ENCODE results near the gene ZDHHC14. TPM values are rescaled to one million over a fixed set of nuclear protein-coding genes. Genes with fewer than 3 reads are reported as not detected.
"Not testable (repeated sequence)": the region's sequence is repeated elsewhere in the genome, so short reads cannot be mapped to it uniquely, and the experiment has no call there.

The ZDHHC14 gene
- total RNA-seq, 1 experiment from 2014 or later, result 3.8 TPM

GRCh38 chr6:157679605-157680580 lies 298.9 kb downstream of the ZDHHC14 start:
- no peak for DNase-seq (ENCODE audit: low spot score)
- in situ Hi-C loops (cut with HindIII; ENCODE audit: low sequenced_read_pairs), result no loop called here

- in situ Hi-C loops (cut with HindIII; ENCODE audit: low sequenced_read_pairs), result no loop called here
Measured at GRCh38 chr6:157681041-157681650, 300.2 kb downstream of the ZDHHC14 start.

DNA sequence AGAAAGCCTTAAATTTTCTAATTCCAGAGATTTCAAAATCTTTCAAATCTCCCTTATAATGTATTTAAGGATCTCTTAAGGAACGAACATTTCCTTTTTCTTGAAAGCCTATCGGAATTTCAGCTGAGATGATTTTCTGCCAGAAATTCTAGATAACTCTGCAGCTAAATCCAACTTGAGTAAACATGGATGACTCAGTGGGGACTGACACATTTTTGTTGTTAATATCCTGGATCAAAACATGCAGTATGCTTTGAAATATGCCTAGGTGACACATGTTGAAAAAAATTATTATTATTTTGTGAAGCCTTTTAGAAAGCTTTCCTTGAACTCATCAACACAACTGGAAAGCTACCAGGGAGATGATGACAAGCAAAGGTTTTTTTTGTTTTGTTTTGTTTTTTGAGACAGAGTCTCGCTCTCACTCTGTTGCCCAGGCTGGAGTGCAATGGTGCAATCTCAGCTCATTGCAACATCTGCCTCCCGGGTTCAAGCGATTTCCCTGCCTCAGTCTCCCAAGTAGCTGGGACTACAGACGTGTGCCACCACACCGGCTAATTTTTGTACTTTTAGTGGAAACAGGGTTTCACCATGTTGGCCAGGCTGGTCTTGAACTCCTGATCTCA lies 302.0 kb downstream of the ZDHHC14 start:
- no peak for DNase-seq (ENCODE audit: low spot score)
- in situ Hi-C loops (cut with HindIII; ENCODE audit: low sequenced_read_pairs), result no loop called here

More at GRCh38 chr6:157681041-157681650, 300.2 kb downstream of the ZDHHC14 start:
- DNase-seq (ENCODE audit: low spot score), result no peak

DNA sequence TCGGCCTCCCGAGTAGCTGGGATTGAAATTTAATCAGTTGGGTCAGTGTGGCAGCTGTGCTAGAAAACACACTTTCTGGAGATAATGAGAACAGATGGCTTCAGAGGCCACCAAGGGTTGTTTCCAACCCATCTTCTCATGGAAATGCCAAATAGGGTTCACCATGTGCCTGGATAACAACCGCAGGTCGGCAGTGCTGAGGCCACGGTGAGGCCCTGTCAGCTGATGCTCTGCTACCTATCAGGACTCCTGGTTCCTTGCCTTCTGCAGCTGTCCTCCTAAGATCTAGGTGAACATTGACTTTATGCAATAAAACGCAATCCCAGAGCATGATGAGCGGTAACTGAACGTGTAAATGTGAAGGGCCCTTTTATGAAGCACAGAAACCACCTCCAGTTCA lies 302.7 kb downstream of the ZDHHC14 start:
- in situ Hi-C loops (cut with HindIII; ENCODE audit: low sequenced_read_pairs), result no loop called here
- no peak for DNase-seq (ENCODE audit: low spot score)

- no peak for DNase-seq (ENCODE audit: low spot score)
- in situ Hi-C loops (cut with HindIII; ENCODE audit: low sequenced_read_pairs), result no loop called here
Measured at GRCh38 chr6:157684620-157685299, 303.8 kb downstream of the ZDHHC14 start.

GRCh38 chr6:157685596-157686280 lies 304.7 kb downstream of the ZDHHC14 start:
- in situ Hi-C loops (cut with HindIII; ENCODE audit: low sequenced_read_pairs), result no loop called here

DNA sequence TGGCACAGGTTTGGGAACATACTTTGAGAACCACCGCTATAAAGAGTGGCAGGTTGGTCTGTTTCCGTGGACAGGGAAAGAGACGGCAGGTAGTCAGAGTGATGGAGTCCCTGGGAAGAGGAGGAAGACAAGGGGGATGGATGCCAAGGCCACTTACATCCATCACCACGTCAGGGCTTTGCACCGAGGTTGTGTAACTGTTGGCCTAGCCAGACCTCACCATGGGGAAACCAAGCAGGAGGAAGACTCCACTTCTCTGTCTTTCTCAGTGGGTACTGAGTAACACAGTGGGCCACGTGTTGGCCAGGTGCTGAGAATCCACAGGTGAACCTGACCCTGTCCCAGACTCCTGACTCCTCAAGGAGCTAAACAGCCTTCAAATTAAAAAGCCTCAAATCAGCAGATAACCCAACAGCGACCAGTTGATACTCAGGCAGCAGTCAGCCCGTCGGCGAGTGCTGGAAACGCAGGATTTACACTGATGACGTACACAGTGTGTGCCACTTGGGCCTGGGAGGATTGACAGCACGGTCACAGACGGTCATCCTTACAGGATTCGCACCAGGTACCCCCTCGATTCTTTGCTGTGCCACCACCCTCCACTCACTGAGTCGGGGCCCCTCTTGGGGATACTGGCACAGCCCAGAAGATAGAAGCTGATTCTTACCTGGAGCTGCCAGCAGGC lies 307.4 kb downstream of the ZDHHC14 start:
- DNase-seq (ENCODE audit: low spot score), result no peak
- in situ Hi-C loops (cut with HindIII; ENCODE audit: low sequenced_read_pairs), result no loop called here

More at GRCh38 chr6:157685596-157686280, 304.7 kb downstream of the ZDHHC14 start:
- no peak for DNase-seq (ENCODE audit: low spot score)

DNA sequence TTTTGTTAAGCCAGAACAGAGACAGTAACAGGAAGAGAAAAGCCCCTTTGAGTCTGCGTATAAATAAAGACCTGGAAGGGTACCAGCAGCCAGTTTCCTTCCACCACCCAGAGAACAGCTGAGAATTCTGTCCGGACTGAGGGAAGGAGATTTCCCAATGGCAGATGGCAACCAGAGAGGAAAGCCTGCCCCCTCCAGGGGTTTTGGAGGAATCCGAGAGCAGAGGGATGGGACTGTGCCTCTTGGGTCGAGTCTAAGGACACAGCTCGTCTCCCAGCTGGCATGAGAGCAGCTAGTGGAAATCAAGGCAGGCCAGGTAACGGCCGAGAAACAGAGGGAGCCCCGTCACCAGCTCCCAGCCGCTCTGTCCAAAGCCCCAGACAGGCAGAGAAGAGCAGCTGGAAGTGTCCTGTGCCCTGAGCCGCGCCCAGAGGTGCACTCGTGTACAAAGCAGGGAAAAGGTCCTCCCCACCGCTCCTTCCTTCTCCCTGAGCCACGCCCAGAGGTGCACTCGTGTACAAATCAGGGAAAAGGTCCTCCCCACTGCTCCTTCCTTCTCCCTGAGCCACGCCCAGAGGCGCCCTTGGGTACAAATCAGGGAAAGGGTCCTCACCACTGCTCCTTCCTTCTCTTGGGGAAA lies 308.1 kb downstream of the ZDHHC14 start:
- in situ Hi-C loops (cut with HindIII; ENCODE audit: low sequenced_read_pairs), result no loop called here
- no peak for DNase-seq (ENCODE audit: low spot score)

DNA sequence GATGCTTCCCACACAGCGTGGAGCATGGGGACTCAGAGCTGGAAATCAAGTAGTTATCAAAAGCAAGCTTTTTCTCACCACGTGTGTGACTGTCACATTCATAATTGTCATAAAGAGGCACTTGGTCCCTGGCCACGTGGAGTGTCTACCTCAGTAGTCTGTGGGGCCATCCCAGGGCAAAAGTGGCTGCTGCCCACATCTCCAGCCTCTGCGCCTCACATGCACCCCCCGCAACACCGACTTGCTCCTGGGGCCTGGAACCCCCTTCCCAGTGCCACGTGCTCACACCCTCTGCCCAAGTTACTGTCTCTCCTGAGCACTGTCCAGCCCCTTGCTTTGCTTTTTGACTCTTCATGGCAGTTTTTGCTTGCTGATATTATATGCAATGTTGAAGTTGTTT lies 308.9 kb downstream of the ZDHHC14 start:
- no peak for DNase-seq (ENCODE audit: low spot score)
- in situ Hi-C loops (cut with HindIII; ENCODE audit: low sequenced_read_pairs), result no loop called here

DNA sequence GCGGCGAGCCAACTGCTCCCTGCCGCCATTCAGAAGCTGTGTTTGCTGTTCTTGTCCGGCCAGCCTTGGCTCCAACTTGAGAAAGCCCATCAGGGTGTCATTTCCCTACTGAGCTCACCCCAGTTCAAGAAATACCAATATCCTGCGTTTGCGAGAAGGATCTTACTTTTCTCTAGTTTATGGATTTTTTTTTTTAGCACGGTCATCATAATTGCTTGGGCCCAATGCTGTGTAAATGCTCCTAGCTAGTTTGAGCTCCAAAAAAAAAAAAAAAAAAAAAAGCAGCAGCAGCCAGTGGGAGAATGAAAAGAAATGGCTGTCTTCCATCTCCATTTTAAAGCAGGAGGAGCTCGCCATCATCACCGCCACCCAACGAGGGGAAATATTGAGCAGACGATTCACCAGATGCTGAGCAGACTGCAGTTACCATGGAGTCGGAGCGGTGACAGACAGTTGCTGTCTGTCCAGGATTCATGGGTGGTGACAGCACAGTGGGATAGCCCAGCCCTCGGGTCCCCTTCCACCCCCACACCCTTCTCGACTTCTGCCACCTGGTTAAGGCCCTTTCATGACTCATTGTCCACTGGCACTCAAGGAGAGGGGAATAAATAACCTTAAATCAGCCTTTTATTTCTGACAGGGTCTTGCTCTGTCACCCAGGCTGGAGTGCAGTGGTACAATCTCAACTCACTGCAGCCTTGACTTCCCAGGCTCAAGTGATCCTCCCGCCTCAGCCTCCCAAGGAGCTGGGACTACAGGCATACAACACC lies 309.6 kb downstream of the ZDHHC14 start:
- in situ Hi-C loops (cut with HindIII; ENCODE audit: low sequenced_read_pairs), result no loop called here
- DNase-seq (ENCODE audit: low spot score), result no peak

GRCh38 chr6:157691621-157692020 lies 310.6 kb downstream of the ZDHHC14 start:
- DNase-seq (ENCODE audit: low spot score); in situ Hi-C loops (cut with HindIII; ENCODE audit: low sequenced_read_pairs): not testable (repeated sequence)

GRCh38 chr6:157693867-157694266 lies 312.9 kb downstream of the ZDHHC14 start:
- DNase-seq (ENCODE audit: low spot score), result no peak
- in situ Hi-C loops (cut with HindIII; ENCODE audit: low sequenced_read_pairs), result no loop called here

DNA sequence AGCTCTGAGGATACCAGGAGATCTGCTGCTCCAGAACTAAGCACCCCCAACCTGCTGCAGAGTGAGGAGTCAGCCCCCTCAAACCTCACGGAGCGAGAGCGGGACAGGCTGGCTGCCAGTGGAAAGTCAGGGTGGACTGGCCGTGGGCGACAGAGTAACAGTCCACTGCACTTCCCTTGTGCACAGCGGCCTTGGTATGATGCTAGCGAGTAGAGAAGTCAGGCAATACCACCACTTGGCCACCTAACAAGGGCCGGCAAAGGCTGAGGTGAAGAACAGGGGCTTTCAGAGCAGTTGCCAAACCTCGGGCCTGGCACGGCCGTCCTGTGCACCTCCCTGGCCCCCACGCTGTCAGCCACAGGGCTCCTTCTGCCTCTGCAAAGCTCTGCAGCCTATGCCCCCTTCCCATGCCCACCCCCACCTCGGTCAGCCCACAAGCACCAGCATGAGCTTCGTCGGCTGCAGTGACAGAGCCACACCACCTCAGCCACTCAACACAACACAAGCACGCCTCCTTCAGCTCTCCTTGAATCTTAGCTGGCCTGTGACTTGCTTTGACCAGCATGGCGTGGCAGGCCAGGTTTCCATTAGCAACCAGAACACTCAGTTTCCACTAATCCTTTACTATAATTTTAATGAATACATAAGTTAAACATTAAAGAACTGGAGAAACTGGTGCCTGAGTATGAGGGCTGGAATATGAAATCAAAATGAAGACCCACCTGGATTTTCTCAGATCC lies 314.5 kb downstream of the ZDHHC14 start:
- in situ Hi-C loops (cut with HindIII; ENCODE audit: low sequenced_read_pairs), result no loop called here
- DNase-seq (ENCODE audit: low spot score), result no peak

DNA sequence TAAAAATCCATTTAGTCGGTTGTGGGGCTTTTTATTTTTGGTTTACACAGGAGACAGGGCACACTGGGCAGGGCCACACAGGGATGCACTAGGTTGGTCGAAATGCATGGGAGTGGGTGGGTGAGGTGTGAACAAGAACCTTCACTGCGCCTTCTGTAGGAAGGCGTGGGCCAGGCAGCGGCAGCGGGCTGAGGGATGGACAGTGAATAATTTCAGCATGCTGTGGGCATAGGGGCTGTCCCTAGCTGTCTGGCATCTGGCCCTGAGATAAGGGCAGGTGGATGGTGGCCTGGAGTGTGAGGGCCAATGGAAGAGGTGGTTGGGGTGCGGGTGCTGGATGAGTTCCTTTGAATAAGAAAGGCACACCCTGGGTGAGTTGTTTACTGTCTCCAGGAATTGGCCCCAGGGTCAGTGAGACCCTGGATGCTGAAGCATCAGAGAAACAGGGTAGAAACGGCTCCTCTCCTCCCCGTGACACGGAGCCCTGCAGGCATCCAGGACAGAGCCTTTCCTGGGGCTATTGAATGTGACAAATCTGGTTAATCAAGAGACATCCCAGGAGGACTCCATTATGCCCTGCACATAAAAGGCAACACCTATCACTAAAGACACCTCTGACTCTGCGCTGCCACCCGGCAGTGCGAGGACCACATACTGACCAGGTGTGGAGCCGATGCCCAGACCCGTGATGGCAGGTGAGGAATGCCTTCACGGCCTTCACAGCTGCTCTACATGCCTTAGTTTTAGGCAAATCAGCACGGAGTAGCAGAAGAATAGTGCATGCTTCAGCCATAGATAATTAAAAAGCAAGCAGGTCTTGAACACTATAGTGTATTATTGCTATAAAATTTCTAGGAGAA lies 319.0 kb downstream of the ZDHHC14 start:
- DNase-seq (ENCODE audit: low spot score), result no peak
- in situ Hi-C loops (cut with HindIII; ENCODE audit: low sequenced_read_pairs), result no loop called here

- in situ Hi-C loops (cut with HindIII; ENCODE audit: low sequenced_read_pairs); DNase-seq (ENCODE audit: low spot score): not testable (repeated sequence)
Measured at GRCh38 chr6:157706351-157706750, 325.4 kb downstream of the ZDHHC14 start.

DNA sequence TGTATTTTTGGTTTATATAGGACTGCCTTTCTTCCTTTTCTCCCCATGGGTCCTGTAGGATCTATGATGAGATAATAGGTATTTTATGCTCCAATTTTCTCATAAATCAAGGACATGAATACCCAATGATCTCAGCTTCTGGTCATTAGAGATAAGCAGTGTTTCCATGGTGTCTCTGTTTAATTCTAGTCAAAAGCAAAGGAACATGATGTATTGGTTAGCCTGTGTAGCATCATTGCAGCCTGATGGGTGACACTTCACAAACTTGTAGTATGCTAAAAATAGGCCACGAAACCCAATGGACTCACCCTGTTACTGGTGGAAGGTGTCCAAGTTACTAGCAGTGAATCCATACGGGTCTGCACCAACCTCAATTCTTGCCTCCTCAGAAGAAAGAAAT lies 325.9 kb downstream of the ZDHHC14 start:
- in situ Hi-C loops (cut with HindIII; ENCODE audit: low sequenced_read_pairs), result no loop called here
- no peak for DNase-seq (ENCODE audit: low spot score)
